ENCODE results near the gene OPCML.

OPCML gene

GRCh38 chr11:132943706-132944568, 588.4 kb downstream of the OPCML start:
- H3K4me3 ChIP-seq (ENCODE audit: low read depth, low read length), result no peak overlapping the region
- TF ChIP-seq, protein P1, sequence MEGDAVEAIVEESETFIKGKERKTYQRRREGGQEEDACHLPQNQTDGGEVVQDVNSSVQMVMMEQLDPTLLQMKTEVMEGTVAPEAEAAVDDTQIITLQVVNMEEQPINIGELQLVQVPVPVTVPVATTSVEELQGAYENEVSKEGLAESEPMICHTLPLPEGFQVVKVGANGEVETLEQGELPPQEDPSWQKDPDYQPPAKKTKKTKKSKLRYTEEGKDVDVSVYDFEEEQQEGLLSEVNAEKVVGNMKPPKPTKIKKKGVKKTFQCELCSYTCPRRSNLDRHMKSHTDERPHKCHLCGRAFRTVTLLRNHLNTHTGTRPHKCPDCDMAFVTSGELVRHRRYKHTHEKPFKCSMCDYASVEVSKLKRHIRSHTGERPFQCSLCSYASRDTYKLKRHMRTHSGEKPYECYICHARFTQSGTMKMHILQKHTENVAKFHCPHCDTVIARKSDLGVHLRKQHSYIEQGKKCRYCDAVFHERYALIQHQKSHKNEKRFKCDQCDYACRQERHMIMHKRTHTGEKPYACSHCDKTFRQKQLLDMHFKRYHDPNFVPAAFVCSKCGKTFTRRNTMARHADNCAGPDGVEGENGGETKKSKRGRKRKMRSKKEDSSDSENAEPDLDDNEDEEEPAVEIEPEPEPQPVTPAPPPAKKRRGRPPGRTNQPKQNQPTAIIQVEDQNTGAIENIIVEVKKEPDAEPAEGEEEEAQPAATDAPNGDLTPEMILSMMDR (IDR thresholded peaks at IDR 0.05; ENCODE audit: borderline replicate concordance, insufficient read depth, low read depth, low read length), result no peak

DNA sequence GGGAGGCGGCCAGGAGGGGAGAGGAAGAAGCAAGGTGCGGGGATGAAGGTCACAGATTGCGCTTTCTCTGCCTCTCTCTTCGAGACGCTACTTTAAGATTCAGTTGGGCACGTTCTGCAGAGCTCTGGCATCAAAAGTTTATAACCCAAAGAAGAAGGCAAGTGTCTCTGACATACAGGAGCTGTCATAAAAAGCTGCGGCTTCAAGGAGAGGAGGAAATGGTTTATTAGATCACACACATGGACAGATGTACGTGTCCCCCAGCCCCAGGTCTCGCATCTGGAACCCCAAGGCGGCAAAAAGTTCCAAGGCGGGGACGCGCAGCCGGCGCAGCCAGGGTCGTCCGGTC, 589.0 kb downstream of the OPCML start:
- no peak overlapping the region for H3K4me3 ChIP-seq (ENCODE audit: low read depth, low read length)
- TF ChIP-seq, protein P1 (IDR thresholded peaks at IDR 0.05; ENCODE audit: borderline replicate concordance, insufficient read depth, low read depth, low read length), result no peak

- H3K4me3 ChIP-seq (ENCODE audit: low read depth, low read length), result no peak overlapping the region
- TF ChIP-seq, protein P1 (IDR thresholded peaks at IDR 0.05; ENCODE audit: borderline replicate concordance, insufficient read depth, low read depth, low read length), result no peak
Observed at GRCh38 chr11:132942611-132943356, 589.5 kb downstream of the OPCML start.

DNA sequence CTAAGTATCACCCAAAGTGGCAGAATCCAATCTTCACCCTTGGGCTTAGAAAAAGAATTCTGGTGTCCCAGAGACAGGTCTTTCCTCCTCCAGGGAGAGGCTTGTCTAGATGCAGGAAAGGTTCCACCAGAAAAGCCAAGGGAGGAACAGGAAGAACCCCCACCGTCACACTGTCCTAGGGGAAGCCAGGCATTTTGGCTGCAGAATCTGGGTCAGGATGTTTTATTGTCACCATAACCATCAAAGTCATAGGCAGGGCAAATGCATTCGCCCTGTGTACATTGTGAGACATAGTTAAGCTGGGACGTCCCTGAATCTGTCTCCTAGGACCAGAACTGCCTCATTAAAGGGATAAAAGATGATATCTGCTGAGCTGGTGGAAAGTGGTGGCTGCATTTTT, 590.5 kb downstream of the OPCML start:
- no peak overlapping the region for H3K4me3 ChIP-seq (ENCODE audit: low read depth, low read length)
- TF ChIP-seq, protein P1 (IDR thresholded peaks at IDR 0.05; ENCODE audit: borderline replicate concordance, insufficient read depth, low read depth, low read length), result no peak

GRCh38 chr11:132941024-132941646, 591.2 kb downstream of the OPCML start:
- TF ChIP-seq, protein P1 (IDR thresholded peaks at IDR 0.05; ENCODE audit: borderline replicate concordance, insufficient read depth, low read depth, low read length), result peak; percentile 70
- H3K4me3 ChIP-seq (ENCODE audit: low read depth, low read length), result no peak overlapping the region

DNA sequence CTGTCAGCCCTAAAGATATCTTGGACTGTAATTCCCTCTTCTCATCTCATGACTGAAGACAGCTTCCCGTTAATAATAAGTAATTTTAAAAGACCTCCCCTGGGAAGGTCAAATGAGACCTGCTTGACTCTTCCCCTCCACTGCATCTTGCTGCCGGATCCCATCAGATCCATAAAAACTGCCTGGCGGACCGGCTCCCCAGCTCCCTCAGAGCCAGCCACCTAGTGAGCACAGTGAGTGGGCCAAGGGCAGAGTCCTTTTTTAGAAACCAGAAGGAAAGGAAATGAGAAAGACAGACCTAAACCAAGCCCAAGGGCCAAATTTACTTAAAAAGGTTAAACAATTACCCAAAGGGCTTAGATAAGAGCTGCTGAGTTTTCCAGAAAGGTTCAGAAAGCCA, 595.3 kb downstream of the OPCML start:
- TF ChIP-seq, protein P1 (IDR thresholded peaks at IDR 0.05; ENCODE audit: borderline replicate concordance, insufficient read depth, low read depth, low read length), result no peak

More for the DNA sequence above, 595.3 kb downstream of the OPCML start:
- no peak overlapping the region for H3K4me3 ChIP-seq (ENCODE audit: low read depth, low read length)
